Hepatic stellate cell (primary cell): ENCODE results near the gene BACH2.

Experiments
- DNase-seq: peaks from one replicate; pipeline ENCODE4 v3.0.0; 2011; ENCODE audit warnings: low spot score

BACH2 gene

GRCh38 chr6:90237350-90237990, 59.2 kb downstream of the BACH2 start:
- DNase-seq, result no peak

GRCh38 chr6:90233994-90234393, 62.6 kb downstream of the BACH2 start:
- DNase-seq, result no peak

GRCh38 chr6:90233213-90233612, 63.4 kb downstream of the BACH2 start:
- no peak for DNase-seq

GRCh38 chr6:90231798-90232197, 64.8 kb downstream of the BACH2 start:
- no peak for DNase-seq

GRCh38 chr6:90231308-90231707, 65.3 kb downstream of the BACH2 start:
- DNase-seq, result no peak

- DNase-seq, result no peak
Observed at GRCh38 chr6:90230548-90231215, 66.0 kb downstream of the BACH2 start.

- no peak for DNase-seq
Observed at GRCh38 chr6:90229331-90230010, 67.2 kb downstream of the BACH2 start.

GRCh38 chr6:90227673-90228072, 69.0 kb downstream of the BACH2 start:
- DNase-seq, result no peak

- DNase-seq, result no peak
Observed at GRCh38 chr6:90227213-90227612, 69.4 kb downstream of the BACH2 start.

- DNase-seq, result no peak
Observed at GRCh38 chr6:90226257-90226656, 70.4 kb downstream of the BACH2 start.

- DNase-seq, result no peak
Observed at GRCh38 chr6:90224196-90224595, 72.4 kb downstream of the BACH2 start.

GRCh38 chr6:90222724-90223198, 73.9 kb downstream of the BACH2 start:
- DNase-seq, result no peak

GRCh38 chr6:90222008-90222407, 74.6 kb downstream of the BACH2 start:
- DNase-seq, result no peak

- no peak for DNase-seq
Observed at GRCh38 chr6:90221403-90221802, 75.2 kb downstream of the BACH2 start.

- no peak for DNase-seq
Observed at GRCh38 chr6:90220273-90220672, 76.4 kb downstream of the BACH2 start.

- DNase-seq, result no peak
Observed at GRCh38 chr6:90219209-90219985, 77.2 kb downstream of the BACH2 start.

- no peak for DNase-seq
Observed at GRCh38 chr6:90218959-90219208, 77.8 kb downstream of the BACH2 start.

- DNase-seq, result no peak
Observed at GRCh38 chr6:90217506-90218127, 79.0 kb downstream of the BACH2 start.

- DNase-seq, result no peak
Observed at GRCh38 chr6:90216072-90216977, 80.3 kb downstream of the BACH2 start.

- no peak for DNase-seq
Observed at GRCh38 chr6:90214966-90215365, 81.7 kb downstream of the BACH2 start.

GRCh38 chr6:90214461-90214860, 82.2 kb downstream of the BACH2 start:
- DNase-seq, result no peak
